GM21528 (cell line): Measurements from ENCODE around the gene HTR1E.
"Not testable (repeated sequence)": the region's sequence is repeated elsewhere in the genome, so short reads cannot be mapped to it uniquely, and the experiment has no call there.

Source experiments
- ATAC-seq: cut with Tn5 transposase; IDR thresholded peaks from one replicate; pipeline ENCODE4 v1.9.1; 2021; ENCODE audit warnings: mild to moderate bottlenecking, moderate library complexity; ENCODE audit not compliant: unreplicated experiment, low FRiP score

HTR1E gene

GRCh38 chr6:86969573-86969972 is 32.2 kb downstream of the HTR1E start:
- ATAC-seq = no peak

- ATAC-seq = no peak
These were observed 35.8 kb downstream of the HTR1E start for GRCh38 chr6:86973088-86973487.

GRCh38 chr6:86978251-86978650 is 40.9 kb downstream of the HTR1E start:
- ATAC-seq = no peak

- no peak for ATAC-seq
These were observed 64.2 kb downstream of the HTR1E start for GRCh38 chr6:87001494-87001893.

GRCh38 chr6:87002391-87002790 is 65.1 kb downstream of the HTR1E start:
- not testable (repeated sequence) for ATAC-seq

DNA sequence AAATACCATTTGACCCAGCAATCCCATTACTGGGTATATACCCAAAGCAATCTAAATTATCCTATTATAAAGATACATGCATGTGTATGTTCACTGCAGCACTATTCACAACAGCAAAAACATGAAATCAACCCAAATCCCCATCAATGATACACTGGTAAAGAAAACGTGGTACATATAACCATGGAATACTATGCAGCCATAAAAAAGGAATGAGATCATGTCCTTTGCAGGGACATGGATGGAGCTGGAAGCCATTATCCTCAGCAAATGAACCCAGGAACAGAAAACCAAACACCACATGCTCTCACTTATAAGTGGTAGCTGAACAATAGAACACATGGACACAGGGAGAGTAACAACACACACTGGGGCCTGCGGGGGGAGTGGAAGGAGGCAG is 69.2 kb downstream of the HTR1E start:
- ATAC-seq = not testable (repeated sequence)

- not testable (repeated sequence) for ATAC-seq
These were observed 72.3 kb downstream of the HTR1E start for GRCh38 chr6:87009581-87009980.

- no peak for ATAC-seq
These were observed 74.7 kb downstream of the HTR1E start for GRCh38 chr6:87012035-87012434.

DNA sequence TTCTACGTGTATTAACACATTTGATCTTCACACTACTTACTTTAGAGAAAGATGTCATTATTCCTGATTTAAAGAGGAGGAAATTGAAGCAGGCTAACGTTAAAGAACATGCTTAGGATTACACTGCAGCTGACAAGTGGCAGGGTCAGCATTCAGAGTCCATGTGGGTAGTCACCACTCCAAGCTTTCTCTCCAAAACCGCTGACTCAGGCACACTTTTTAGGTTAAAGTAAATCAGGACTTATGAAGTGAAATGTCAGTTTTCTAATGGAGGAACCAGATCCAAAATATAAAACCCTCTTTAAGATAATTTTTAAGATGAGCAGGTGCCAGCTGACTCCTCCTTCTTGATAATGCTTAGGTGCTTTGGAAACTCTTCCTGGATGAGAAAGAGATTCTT is 75.4 kb downstream of the HTR1E start:
- ATAC-seq = no peak

DNA sequence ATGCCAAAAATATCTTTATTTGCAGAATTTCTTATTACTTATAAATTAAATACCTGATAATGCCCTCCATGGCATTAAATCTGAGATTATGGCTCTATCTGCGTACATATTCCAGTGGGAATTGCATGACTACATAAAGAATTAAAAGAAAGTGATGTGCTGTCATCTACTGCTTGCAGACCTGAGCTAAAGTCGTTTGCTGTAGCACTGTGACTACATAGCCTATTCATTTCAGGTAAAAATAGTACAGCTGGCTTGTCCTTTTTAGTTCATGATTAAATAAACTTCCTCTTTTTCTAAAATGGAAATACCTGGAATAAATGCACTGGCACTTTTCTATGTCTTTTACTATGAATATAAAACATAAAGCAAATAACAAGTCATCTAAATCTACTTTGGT is 79.4 kb downstream of the HTR1E start:
- no peak for ATAC-seq

- no peak for ATAC-seq
These were observed 89.7 kb downstream of the HTR1E start for GRCh38 chr6:87027021-87027420.

- ATAC-seq = no peak
These were observed 92.5 kb downstream of the HTR1E start for GRCh38 chr6:87029711-87030314.

- no peak for ATAC-seq
These were observed 103.4 kb downstream of the HTR1E start for GRCh38 chr6:87040729-87041128.

- ATAC-seq = no peak
These were observed 108.3 kb downstream of the HTR1E start for GRCh38 chr6:87045521-87046075.

DNA sequence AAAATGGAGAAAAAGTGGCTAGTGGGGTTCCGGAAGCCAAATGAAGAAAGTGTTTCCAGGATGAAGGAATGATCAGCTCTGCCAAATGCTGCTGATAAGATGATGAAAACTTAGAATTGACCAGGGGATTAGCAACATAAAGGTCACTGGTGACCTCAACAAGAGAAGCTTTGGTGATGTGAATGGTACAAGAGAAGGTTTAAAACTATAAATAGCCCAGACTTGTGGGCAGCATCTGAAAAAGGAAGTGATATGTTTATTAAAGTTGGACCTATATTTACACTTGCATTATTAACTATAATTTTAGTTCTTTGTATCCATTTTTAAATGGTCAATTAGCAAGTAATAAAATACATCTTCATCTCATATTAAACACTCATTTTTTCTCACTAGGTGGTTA is 112.5 kb downstream of the HTR1E start:
- ATAC-seq = no peak

DNA sequence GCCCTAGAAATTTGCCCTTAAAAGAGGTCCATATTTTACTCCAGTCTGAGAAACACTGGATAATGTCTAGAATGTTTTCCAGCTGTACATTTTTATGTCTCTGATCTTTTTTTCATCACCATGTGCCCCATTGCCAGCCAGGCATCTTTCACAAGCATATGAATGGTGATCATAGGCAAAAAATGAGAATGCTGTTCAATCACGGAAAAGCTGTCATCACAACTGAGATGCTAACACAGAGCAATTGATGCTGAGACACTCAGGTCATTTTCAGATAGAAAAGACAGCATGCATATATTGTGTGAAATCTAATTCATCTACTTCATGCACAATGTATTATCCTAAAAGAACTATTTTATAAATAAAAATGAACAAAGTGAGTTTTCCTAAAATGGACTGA is 116.0 kb downstream of the HTR1E start:
- no peak for ATAC-seq

GRCh38 chr6:87054143-87054833 is 117.0 kb downstream of the HTR1E start:
- no peak for ATAC-seq

DNA sequence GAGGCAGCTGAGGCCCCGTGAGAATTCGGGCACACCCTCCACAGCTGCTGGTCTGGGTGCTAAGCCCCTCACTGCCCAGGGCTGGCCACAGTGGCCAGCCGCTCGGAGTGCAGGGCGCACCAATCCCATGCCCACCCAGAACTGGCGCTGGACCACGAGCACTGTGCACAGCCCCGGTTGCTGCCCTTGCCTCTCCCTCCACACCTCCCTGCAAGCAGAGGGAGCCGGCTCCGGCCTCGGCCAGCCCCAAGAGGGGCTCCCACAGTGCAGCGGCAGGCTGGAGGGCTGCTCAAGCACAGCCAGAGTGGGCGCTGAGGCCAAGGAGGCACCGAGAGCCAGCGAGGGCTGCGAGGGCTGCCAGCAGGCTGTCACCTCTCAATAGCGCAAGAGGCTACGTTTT is 122.6 kb downstream of the HTR1E start:
- ATAC-seq = no peak

- ATAC-seq = no peak
These were observed 127.8 kb downstream of the HTR1E start for GRCh38 chr6:87065117-87065516.
